ENCODE data around the gene SAMD4A. TPM values are rescaled to one million over a fixed set of nuclear protein-coding genes. Genes with fewer than 3 reads are reported as not detected.

Gene SAMD4A
- total RNA-seq, 3 donors from 2014 or later = 5.4 to 8.1 (median 7.6) TPM

DNA sequence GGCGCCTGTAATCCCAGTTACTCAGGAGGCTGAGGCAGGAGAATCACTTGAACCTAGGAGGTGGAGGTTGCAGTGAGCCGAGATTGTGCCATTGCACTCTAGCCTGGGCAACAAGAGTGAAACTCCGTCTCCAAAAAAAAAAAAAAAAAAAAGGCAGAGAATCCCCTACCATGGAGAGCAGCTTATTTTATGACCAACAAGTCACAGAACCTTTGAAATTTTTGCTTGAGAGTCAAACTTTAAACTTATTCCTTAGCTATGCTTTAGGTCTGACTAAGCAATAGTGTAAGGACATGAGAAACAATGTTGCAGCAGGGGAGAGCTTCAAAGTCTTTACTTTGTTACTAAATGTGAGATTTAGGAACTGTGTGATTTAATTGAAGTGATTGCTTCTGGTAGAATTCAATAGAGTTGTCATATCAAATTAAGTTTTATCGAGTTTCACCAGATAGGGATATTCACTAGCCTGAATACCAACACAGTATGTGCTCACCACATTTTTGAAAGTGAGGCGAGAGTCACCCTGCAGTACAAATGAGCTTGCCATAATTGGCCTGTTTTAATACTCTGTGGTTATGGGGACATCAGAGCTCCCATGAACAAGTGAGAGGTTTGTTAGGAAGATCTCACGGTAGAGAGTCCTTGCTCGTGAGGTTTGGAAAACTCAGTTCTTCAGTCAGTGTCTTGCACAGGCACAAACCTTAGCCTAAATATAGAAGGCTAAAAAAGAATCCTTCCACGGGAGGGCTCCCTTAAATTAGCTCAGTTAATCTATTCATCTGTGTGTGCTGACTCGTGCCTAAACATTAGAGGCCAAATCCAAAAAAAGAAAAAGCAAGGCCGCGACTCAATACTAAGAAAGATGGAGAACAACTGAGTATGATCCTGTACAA lies 108.6 kb downstream of the SAMD4A start:
- DNase-seq = no peak
- Mint-ChIP-seq H3K27me3 (ENCODE audit: low read depth) (peaks cover 18% of the 10 kb centered on the region), H3K4me3 (no peak overlapping the region), H3K36me3 (ENCODE audit: insufficient read depth) (no peaks in the 10 kb centered on the region), H3K4me1 (ENCODE audit: low read depth) (peaks cover 8% of the 10 kb centered on the region), H3K9me3 (no peaks in the 10 kb centered on the region)
- no peak for ATAC-seq

DNA sequence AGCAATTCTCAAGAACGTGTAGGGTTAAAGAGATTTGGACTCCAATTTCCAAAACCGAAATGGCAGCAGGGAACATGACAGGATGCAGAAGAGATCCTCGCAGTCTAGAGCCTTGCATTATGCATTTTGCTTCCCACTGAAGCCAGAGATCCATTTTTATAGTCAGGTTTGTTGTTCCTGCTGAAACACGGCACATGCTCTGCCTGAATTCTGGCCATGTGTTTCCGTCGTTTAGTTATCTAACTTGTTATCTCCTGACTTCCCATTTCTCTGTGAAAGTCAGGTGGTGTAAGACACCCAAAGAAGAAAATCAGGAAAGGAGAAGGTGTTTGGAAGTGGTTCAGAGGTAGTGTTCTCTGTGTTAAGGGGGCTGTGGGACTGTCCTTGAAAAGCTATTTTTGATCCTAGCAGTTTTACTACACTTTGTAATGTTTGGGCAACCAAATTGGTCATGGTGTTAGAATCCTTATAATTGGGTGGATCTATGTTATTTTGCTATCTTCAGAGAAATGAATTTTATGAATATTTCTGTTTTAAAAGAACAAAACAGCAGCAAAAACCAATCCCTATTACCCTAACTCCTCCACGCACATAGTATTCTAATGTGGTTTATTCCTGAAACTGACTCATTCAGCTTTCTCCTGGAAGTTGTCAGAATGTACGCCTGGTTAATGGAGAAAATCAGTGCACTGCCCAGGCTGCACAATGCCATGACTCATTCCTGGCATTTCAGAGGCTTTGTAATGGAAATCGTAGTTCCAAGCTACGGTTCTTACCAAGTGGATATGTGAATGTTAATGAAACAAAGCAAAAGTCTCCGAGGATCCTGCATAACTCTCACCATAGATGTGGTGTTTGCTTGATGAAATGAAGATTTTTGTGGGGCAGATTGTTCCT lies 110.1 kb downstream of the SAMD4A start:
- ATAC-seq = no peak
- no peak for DNase-seq
- Mint-ChIP-seq H3K4me1 (ENCODE audit: low read depth) (no peaks in the 10 kb centered on the region), H3K4me3 (no peak overlapping the region), H3K9me3 (no peaks in the 10 kb centered on the region), H3K27me3 (ENCODE audit: low read depth) (peaks cover 8% of the 10 kb centered on the region), H3K36me3 (ENCODE audit: insufficient read depth) (no peaks in the 10 kb centered on the region)

DNA sequence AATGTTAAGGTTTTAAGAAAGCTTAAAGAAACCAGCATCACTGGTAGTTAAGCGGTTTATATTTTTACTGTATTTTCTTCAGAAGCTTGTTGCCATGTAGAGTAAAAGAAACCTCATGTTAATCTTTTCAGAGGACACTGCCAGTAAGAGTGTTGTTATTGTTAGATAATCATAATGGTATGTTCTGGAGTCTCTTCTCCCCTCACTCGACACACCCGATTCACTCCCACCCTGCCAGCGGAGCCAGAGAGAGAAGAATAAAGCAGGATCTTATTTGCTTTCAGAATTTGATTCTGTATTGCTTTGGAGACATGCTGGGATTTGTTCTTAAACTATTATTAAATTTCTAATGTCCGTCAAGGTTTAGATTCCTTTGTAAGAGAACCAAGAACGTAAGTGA lies 113.7 kb downstream of the SAMD4A start:
- no peak for DNase-seq
- ATAC-seq = no peak
- H3K27me3 Mint-ChIP-seq (ENCODE audit: low read depth) = peaks cover 5% of the 10 kb centered on the region
- peaks cover 2% of the 10 kb centered on the region for H3K4me1 Mint-ChIP-seq (ENCODE audit: low read depth)
- no peak overlapping the region for H3K4me3 Mint-ChIP-seq
- no peaks in the 10 kb centered on the region for H3K36me3 Mint-ChIP-seq (ENCODE audit: insufficient read depth)
- no peaks in the 10 kb centered on the region for H3K9me3 Mint-ChIP-seq

DNA sequence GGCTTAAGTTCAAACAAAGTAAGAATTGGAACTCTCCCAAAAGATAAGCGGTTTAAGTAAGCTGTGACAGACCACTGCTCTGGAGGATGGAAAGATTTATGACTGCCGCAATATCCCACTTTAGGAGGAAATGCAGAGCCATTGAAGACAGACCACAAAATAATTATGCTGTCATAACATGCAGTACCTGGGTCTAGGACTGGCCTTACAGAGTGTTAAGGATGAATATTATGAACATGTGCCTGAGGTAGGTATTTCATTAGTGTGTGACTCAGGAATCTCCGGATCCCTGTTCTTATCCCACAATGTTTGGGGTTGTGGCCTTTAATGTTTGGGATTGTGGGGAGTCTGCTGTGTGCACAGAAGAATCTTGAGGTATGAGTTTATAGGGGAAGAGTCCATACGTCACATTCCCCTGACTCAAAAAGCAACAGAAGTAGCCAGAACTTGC lies 114.9 kb downstream of the SAMD4A start:
- peaks cover 8% of the 10 kb centered on the region for H3K27me3 Mint-ChIP-seq (ENCODE audit: low read depth)
- H3K36me3 Mint-ChIP-seq (ENCODE audit: insufficient read depth) = no peaks in the 10 kb centered on the region
- H3K4me1 Mint-ChIP-seq (ENCODE audit: low read depth) = peaks cover 2% of the 10 kb centered on the region

DNA sequence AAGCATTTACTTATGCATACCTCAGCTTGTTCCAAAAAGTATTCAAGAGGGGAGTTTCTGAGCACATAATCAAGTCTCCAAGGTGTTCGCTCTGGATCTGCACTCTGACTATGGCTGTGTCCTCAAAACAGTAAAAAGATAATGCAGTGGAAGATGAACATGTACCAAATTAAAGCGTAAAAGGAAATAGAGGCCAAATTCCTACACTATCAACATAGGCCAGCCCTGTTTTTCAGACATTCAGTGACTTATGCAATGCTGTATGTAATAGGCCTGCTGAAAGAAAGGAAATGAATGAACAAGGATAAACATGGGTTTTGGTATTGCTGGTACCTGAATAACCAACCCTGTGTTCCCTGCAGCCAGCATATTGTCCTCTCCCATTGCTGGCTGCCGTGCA lies 115.7 kb downstream of the SAMD4A start:
- no peaks in the 10 kb centered on the region for H3K9me3 Mint-ChIP-seq
- peaks cover 2% of the 10 kb centered on the region for H3K4me1 Mint-ChIP-seq (ENCODE audit: low read depth)
- H3K36me3 Mint-ChIP-seq (ENCODE audit: insufficient read depth) = no peaks in the 10 kb centered on the region
- no peak for DNase-seq
- H3K27me3 Mint-ChIP-seq (ENCODE audit: low read depth) = peaks cover 9% of the 10 kb centered on the region
- H3K4me3 Mint-ChIP-seq = no peak overlapping the region
- ATAC-seq = no peak

More for the DNA sequence above, 114.9 kb downstream of the SAMD4A start:
- DNase-seq (no peak), ATAC-seq (no peak)
- H3K9me3 Mint-ChIP-seq = no peaks in the 10 kb centered on the region
- no peak overlapping the region for H3K4me3 Mint-ChIP-seq

DNA sequence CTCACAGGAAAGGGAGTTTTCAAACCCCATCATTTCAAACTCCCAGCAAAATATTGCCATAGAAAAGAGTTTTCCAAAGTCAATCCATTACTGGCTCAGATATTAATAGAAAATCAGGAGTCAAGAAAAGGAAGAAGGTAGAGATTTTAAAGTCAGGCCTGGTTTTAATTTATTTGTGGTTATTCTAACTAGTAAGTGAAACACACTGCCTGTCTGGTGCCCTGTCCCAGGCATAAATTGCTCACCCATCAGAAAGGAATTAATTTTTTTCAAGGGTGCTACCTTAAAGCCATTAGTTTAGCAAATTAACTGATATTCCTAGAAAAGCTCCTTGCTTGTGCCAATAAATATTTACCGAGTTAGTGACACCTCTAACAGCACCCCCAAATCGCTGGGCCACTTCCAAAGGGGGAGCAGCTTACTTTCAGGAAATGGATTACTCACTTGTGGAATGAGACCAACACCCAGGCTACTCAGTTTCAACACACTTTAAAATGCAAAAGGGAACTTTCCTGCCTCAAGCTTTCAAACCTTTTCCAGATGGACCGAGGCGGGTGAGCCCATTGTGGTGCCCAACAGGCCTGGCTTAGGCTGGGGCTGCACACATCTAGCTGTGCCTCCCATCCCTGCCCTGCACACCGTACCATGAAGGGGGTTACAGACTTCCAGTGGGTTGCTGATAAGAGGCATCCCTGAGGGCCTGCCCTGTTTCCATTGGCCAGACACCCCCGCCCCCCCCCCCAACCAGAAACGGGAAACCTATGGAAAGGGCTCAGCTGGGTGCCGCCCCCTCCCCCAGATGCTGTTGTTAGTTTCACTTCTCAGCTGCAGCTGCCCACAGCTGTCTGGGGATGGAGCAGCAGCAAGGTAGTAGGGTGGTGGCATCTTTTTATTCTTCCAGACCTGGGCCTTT lies 117.2 kb downstream of the SAMD4A start:
- no peak for ATAC-seq
- H3K9me3 Mint-ChIP-seq = no peaks in the 10 kb centered on the region
- H3K27me3 Mint-ChIP-seq (ENCODE audit: low read depth) = peaks cover 10% of the 10 kb centered on the region
- peaks cover 2% of the 10 kb centered on the region for H3K4me1 Mint-ChIP-seq (ENCODE audit: low read depth)
- no peaks in the 10 kb centered on the region for H3K36me3 Mint-ChIP-seq (ENCODE audit: insufficient read depth)
- no peak for DNase-seq
- H3K4me3 Mint-ChIP-seq = no peak overlapping the region

DNA sequence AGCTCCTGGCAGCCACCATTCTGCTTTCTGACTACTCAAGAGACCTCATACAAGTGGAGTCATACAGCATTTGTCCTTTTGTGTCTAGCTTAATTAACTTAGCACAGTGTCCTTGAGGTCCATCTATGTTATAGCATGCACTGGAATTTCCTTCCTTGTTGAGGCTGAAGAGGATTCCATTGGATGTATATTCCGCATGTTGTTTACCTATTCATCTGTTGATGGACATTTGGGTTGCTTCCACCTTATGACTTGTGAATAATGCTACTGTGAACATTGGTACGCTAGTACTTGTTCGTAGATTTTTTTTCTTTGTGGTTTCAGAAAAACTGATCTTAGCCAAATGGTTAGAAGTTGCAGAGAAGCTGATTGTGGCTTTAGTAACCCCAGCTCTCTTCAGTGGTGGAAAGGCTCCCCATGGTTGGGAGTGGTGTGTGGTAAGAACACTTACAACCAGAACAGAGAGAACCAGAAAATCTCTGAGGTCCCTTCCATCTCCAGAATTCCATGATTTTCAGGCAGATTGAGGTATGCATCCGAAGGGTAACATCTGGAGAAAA lies 118.4 kb downstream of the SAMD4A start:
- Mint-ChIP-seq H3K9me3 (no peaks in the 10 kb centered on the region), H3K4me3 (no peak overlapping the region), H3K4me1 (ENCODE audit: low read depth) (peaks cover 6% of the 10 kb centered on the region), H3K27me3 (ENCODE audit: low read depth) (peaks cover 10% of the 10 kb centered on the region), H3K36me3 (ENCODE audit: insufficient read depth) (no peaks in the 10 kb centered on the region)
- DNase-seq (no peak), ATAC-seq (no peak)

DNA sequence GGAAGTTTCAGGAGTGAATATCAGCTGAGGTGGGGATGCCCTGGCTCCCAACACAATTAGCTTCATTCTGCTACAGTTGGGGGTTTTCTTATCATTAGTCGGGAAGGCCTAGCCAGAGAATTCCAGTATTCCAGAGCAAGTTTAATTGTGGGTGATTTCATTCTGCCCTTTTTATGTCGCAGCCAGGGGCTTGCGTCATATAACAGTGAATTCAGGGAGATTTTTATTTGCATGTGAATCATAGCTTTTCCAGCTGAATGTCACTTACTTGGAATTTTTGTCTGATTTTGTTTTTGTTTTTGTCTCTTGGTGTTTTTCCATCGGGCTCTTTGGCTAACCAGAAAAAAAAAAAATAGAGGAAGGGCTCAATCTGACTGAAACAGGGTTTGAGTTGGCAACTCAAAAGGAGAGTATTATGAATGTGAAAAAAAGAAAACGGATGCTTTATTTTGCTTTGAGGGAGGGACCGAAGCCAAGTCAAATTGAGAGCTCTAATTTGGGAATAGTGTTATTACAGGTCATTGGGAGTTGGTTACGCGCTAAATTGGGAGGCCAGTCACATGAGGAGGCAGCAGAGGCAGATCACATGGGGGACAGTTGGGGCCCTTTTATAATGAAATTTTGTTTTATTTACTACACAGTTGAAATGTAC lies 119.4 kb downstream of the SAMD4A start:
- peaks cover 10% of the 10 kb centered on the region for H3K27me3 Mint-ChIP-seq (ENCODE audit: low read depth)
- H3K4me3 Mint-ChIP-seq = no peak overlapping the region
- H3K4me1 Mint-ChIP-seq (ENCODE audit: low read depth) = peaks cover 6% of the 10 kb centered on the region
- no peak for ATAC-seq
- no peaks in the 10 kb centered on the region for H3K9me3 Mint-ChIP-seq
- DNase-seq = no peak
- H3K36me3 Mint-ChIP-seq (ENCODE audit: insufficient read depth) = no peaks in the 10 kb centered on the region

DNA sequence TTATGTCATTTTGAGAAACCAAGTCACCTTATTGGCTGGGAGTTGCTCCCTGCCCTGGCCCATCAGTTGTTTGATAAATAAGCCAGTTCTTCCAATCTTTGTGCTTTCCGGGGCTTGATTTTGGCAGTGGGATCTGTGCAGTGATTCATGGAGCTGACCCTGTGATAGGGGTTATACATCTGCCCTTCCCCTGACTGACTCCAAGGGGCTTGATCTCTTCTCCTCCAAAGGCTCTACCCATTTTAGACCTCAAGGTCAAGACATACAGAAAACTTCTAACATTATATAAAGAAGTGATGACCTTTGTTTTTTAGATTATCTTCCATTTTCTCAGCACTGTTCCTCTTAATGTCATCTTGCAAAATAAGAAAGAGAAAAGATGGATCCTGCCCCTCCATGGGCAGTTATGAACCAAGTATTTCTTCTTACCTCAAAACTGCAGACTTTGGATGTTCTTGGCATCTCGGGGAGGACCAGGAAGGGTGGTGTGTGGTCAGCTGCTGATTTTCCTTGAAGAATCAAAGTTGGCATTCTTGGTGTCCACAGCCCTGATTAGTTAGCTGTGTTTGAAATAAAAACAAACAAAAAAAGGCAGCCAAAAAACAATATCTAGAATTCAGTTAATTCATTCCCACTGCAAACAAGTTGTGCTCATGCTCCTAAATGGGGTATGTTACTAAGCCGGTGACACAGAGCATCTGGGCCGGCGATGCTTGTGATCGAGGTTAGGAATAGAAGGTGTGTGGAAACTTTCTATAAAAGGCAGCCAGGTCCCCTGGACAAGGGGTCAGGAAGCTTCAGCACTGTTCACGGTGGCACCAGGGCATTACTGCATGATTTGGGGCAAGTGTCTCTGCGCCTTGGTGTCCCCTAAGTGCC lies 120.2 kb downstream of the SAMD4A start:
- H3K36me3 Mint-ChIP-seq (ENCODE audit: insufficient read depth) = no peaks in the 10 kb centered on the region
- DNase-seq (no peak), ATAC-seq (no peak)
- no peaks in the 10 kb centered on the region for H3K9me3 Mint-ChIP-seq
- H3K4me1 Mint-ChIP-seq (ENCODE audit: low read depth) = peaks cover 6% of the 10 kb centered on the region
- peaks cover 10% of the 10 kb centered on the region for H3K27me3 Mint-ChIP-seq (ENCODE audit: low read depth)
- H3K4me3 Mint-ChIP-seq = no peak overlapping the region

DNA sequence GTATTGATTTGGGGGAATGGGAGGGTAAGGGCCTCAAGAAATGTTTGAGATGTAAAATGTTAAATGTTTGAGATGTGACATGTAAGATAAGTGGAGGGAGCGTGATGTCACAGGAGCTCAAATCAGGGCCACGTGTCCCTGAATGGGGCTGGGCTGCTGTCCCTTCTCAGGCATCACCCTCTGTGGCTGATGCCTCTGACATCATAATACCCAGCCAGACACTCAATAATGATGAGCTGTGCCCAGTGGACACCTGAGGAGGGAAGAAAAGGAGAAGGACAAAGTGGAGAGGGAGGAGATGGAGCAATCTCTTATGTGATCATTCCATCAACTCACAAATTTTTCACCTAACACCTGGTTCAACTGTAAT lies 120.8 kb downstream of the SAMD4A start:
- no peaks in the 10 kb centered on the region for H3K9me3 Mint-ChIP-seq
- DNase-seq (no peak), ATAC-seq (no peak)
- H3K4me3 Mint-ChIP-seq = no peak overlapping the region
- H3K27me3 Mint-ChIP-seq (ENCODE audit: low read depth) = peaks cover 14% of the 10 kb centered on the region
- peaks cover 6% of the 10 kb centered on the region for H3K4me1 Mint-ChIP-seq (ENCODE audit: low read depth)
- H3K36me3 Mint-ChIP-seq (ENCODE audit: insufficient read depth) = no peaks in the 10 kb centered on the region

DNA sequence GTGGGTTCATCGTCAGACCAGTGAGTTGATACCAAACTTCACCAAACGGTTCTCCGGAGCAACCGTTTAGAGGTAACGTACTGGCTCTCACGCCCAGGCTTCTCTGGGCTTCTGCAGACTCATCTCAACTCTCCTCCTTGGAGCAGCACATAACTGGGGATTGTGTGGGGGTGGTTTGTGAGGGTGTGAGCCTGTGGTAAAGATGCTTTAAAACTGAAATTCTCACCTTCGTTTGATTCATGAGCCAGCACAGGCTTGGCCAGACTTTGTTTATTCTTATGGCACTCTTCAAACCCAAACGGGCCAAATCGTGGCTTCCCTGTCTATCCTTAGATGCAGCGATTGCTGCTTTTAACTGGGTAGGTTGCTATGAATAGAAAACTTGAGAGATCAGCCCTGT lies 121.3 kb downstream of the SAMD4A start:
- Mint-ChIP-seq H3K4me3 (no peak overlapping the region), H3K27me3 (ENCODE audit: low read depth) (peaks cover 15% of the 10 kb centered on the region), H3K9me3 (no peaks in the 10 kb centered on the region), H3K4me1 (ENCODE audit: low read depth) (peaks cover 6% of the 10 kb centered on the region), H3K36me3 (ENCODE audit: insufficient read depth) (no peaks in the 10 kb centered on the region)
- ATAC-seq (peak; percentile 32 to 70), DNase-seq (no peak)

DNA sequence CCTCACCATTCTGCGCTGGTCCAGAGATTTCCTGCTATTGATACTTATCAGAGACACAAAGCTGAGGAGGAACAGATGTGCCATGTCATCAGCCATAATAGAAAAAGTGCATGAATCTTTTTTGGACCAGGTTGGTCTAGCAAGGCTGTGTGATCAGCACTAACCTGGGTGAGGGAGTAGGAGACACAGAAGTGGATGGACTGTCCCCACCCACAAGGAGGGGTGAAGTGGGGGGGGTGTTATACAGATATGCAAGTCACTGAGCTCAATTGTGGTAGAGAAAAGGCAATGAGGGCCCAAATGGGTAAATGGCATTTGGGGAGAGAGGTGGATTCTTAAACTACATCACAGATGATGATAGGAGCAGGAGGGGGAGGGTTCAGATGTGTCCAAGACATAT lies 123.0 kb downstream of the SAMD4A start:
- DNase-seq (no peak), ATAC-seq (peak in 1 of 2 donors; percentile 42)
- H3K4me1 Mint-ChIP-seq (ENCODE audit: low read depth) = peaks cover 6% of the 10 kb centered on the region

More for the DNA sequence above, 123.0 kb downstream of the SAMD4A start:
- Mint-ChIP-seq H3K4me3 (no peak overlapping the region), H3K36me3 (ENCODE audit: insufficient read depth) (no peaks in the 10 kb centered on the region), H3K27me3 (ENCODE audit: low read depth) (peaks cover 24% of the 10 kb centered on the region), H3K9me3 (no peaks in the 10 kb centered on the region)

All from activated T-cell treated with anti-CD3 and anti-CD28 coated beads, Interleukin-2, amount 50 U/mL, for 4 hours (primary cell).